ENCODE measurements around the gene PSMD9. TPM values are rescaled to one million over a fixed set of nuclear protein-coding genes. Genes with fewer than 3 reads are reported as not detected.
"Not testable (repeated sequence)": the region's sequence is repeated elsewhere in the genome, so short reads cannot be mapped to it uniquely, and the experiment has no call there.

Gene PSMD9
- total RNA-seq, 1 experiment from 2014 or later, result 55.5 TPM

- POLR2A ChIA-PET, result interaction anchor here (1.1 kb wide), 1 partner anchor 81 kb away, joined by 6 read pairs; no protein-coding TSS in a partner anchor
- H3K27me3 ChIP-seq (ENCODE audit: insufficient read depth, low read length), result no peaks in the 10 kb centered on the region
- no peaks in the 10 kb centered on the region for H3K79me2 ChIP-seq (ENCODE audit: insufficient read depth, low read length)
- BruUV-seq (replicated peaks), result no TSS peak
- peak overlapping the region; percentile 1; the same call in 1 of the 2 replicates for H3K9ac ChIP-seq (ENCODE audit: low read length)
- no peaks in the 10 kb centered on the region for H4K20me1 ChIP-seq (ENCODE audit: insufficient read depth)
- no peak for TF ChIP-seq ZFX (IDR thresholded peaks at IDR 0.05)
- TF ChIP-seq ZNF274 (IDR thresholded peaks at IDR 0.05; ENCODE audit: low read depth, low read length), result no peak
- no peaks in the 10 kb centered on the region for H3K9me3 ChIP-seq (ENCODE audit: control insufficient read depth in 1 of 2, insufficient read depth in 1 of 2, low read depth in 1 of 2, low read length in 2 of 2)
- CTCF ChIA-PET, result interaction anchor here (1.1 kb wide), 1 partner anchor 89 kb away, joined by 7 read pairs; the partner anchor contains the start of gene RHOF
- DNase-seq (ENCODE audit: low read depth, low spot score), result no peak
- RAD21 ChIA-PET (ENCODE audit: low non-redundant PET in 1 of 2, low total read pairs in 2 of 2, uncharacterized antibody in 2 of 2, unreplicated experiment in 2 of 2), result no interaction called here
- H2AFZ ChIP-seq (ENCODE audit: low read depth, low read length, poor library complexity, severe bottlenecking), result peak overlapping the region; percentile 78
- intact Hi-C loops (cut with micrococcal nuclease), result no loop called here
- H3K27ac ChIP-seq (ENCODE audit: low read depth, low read length), result peak overlapping the region; percentile 1; the same call in 1 of the 2 replicates
- peak; percentile 82 for ATAC-seq
- no peak overlapping the region for H3K4me3 ChIP-seq (replicated peaks in 1 of 2; ENCODE audit: low read depth in 1 of 2, low read length in 2 of 2)
- peak overlapping the region; percentile 63 for H3K4me2 ChIP-seq (ENCODE audit: low read length)
- H3K4me1 ChIP-seq (ENCODE audit: control insufficient read depth in 1 of 2, insufficient read depth in 2 of 2, low read length in 2 of 2), result peaks cover 18 to 36% of the 10 kb centered on the region in 2 experiments
- no peaks in the 10 kb centered on the region for H3K9me2 ChIP-seq (ENCODE audit: insufficient read depth)
- no peaks in the 10 kb centered on the region for H3K36me3 ChIP-seq (ENCODE audit: control insufficient read depth in 1 of 2, insufficient read depth in 2 of 2, low read length in 2 of 2)
These were observed 5.3 kb upstream of the PSMD9 start for GRCh38 chr12:121883315-121883660.

GRCh38 chr12:121885129-121885528 lies 3.5 kb upstream of the PSMD9 start:
- intact Hi-C loops (cut with micrococcal nuclease), result loop anchor here (5.0 kb wide), 1 partner anchor 43 kb away; no protein-coding TSS in a partner anchor

More at GRCh38 chr12:121885129-121885528, 3.5 kb upstream of the PSMD9 start:
- H3K9ac ChIP-seq (ENCODE audit: low read length); BruUV-seq (replicated peaks); H3K9me3 ChIP-seq (ENCODE audit: control insufficient read depth in 1 of 2, insufficient read depth in 1 of 2, low read depth in 1 of 2, low read length in 2 of 2); H3K9me2 ChIP-seq (ENCODE audit: insufficient read depth); RAD21 ChIA-PET (ENCODE audit: low non-redundant PET in 1 of 2, low total read pairs in 2 of 2, uncharacterized antibody in 2 of 2, unreplicated experiment in 2 of 2); H3K4me3 ChIP-seq (replicated peaks in 1 of 2; ENCODE audit: low read depth in 1 of 2, low read length in 2 of 2); DNase-seq (ENCODE audit: low read depth, low spot score); POLR2A ChIA-PET; H3K27ac ChIP-seq (ENCODE audit: low read depth, low read length); H3K27me3 ChIP-seq (ENCODE audit: insufficient read depth, low read length); H3K36me3 ChIP-seq (ENCODE audit: control insufficient read depth in 1 of 2, insufficient read depth in 2 of 2, low read length in 2 of 2); H4K20me1 ChIP-seq (ENCODE audit: insufficient read depth); ATAC-seq: not testable (repeated sequence)
- Histone ChIP-seq H2AFZ (ENCODE audit: low read depth, low read length, poor library complexity, severe bottlenecking) (peak overlapping the region; percentile 35), H3K4me1 (ENCODE audit: control insufficient read depth in 1 of 2, insufficient read depth in 2 of 2, low read length in 2 of 2) (peaks cover 20 to 46% of the 10 kb centered on the region in 2 experiments), H3K4me2 (ENCODE audit: low read length) (peak overlapping the region; percentile 25; the same call in 1 of the 2 replicates), H3K79me2 (ENCODE audit: insufficient read depth, low read length) (peaks cover 15% of the 10 kb centered on the region)
- CTCF ChIA-PET, result interaction anchor here (5.4 kb wide), 1 partner anchor 89 kb away, joined by 96 read pairs; the partner anchor contains the start of gene RHOF

Measured in HCT116 (cell line).